Stimulated activated CD4-positive, alpha-beta T cell treated with anti-CD3 and anti-CD28 coated beads, Interleukin-15, amount 100 ng/mL, for 1 hour (primary cell): ENCODE data around the gene DCUN1D2.

Experiments
- DNase-seq, 2 donors: peaks; one replicate each; pipeline ENCODE4 v3.0.0-alpha.2; 2020; ENCODE audit warnings: low read depth in 1 of 2, low spot score in 1 of 2

DCUN1D2 gene

GRCh38 chr13:113520571-113520970, 30.1 kb upstream of the DCUN1D2 start:
- DNase-seq = no peak

GRCh38 chr13:113519556-113519955, 29.0 kb upstream of the DCUN1D2 start:
- DNase-seq = no peak

- DNase-seq = no peak
These were observed 27.7 kb upstream of the DCUN1D2 start for GRCh38 chr13:113518076-113518803.

GRCh38 chr13:113514847-113515246, 24.3 kb upstream of the DCUN1D2 start:
- no peak for DNase-seq

- no peak for DNase-seq
These were observed 23.2 kb upstream of the DCUN1D2 start for GRCh38 chr13:113513761-113514160.

- no peak for DNase-seq
These were observed 20.9 kb upstream of the DCUN1D2 start for GRCh38 chr13:113511361-113511760.

- no peak for DNase-seq
These were observed 20.4 kb upstream of the DCUN1D2 start for GRCh38 chr13:113510871-113511270.

- DNase-seq = no peak
These were observed 19.5 kb upstream of the DCUN1D2 start for GRCh38 chr13:113509989-113510388.

- no peak for DNase-seq
These were observed 18.2 kb upstream of the DCUN1D2 start for GRCh38 chr13:113508521-113509254.

- DNase-seq = no peak
These were observed 17.2 kb upstream of the DCUN1D2 start for GRCh38 chr13:113507505-113508345.

- DNase-seq = no peak
These were observed 16.4 kb upstream of the DCUN1D2 start for GRCh38 chr13:113506871-113507388.

- no peak for DNase-seq
These were observed 15.6 kb upstream of the DCUN1D2 start for GRCh38 chr13:113506025-113506685.

- DNase-seq = no peak
These were observed 12.2 kb upstream of the DCUN1D2 start for GRCh38 chr13:113502686-113503085.

GRCh38 chr13:113500530-113501265, 10.2 kb upstream of the DCUN1D2 start:
- DNase-seq = no peak

- no peak for DNase-seq
These were observed 9.4 kb upstream of the DCUN1D2 start for GRCh38 chr13:113499936-113500335.

GRCh38 chr13:113498905-113499304, 8.4 kb upstream of the DCUN1D2 start:
- DNase-seq = no peak

GRCh38 chr13:113497217-113497616, 6.7 kb upstream of the DCUN1D2 start:
- no peak for DNase-seq

- no peak for DNase-seq
These were observed 5.1 kb upstream of the DCUN1D2 start for GRCh38 chr13:113495494-113496210.

GRCh38 chr13:113493315-113493951, 2.9 kb upstream of the DCUN1D2 start:
- no peak for DNase-seq
